Measurements from ENCODE around the gene EFCAB8. TPM values are rescaled to one million over a fixed set of nuclear protein-coding genes. Genes with fewer than 3 reads are reported as not detected.

EFCAB8 gene
- total RNA-seq, 1 experiment from 2014 or later: not detected

GRCh38 chr20:32837157-32837556 lies 21.6 kb upstream of the EFCAB8 start:
- Histone ChIP-seq H3K9me3 (ENCODE audit: insufficient read depth, low read depth) (no peaks in the 10 kb centered on the region), H3F3A (ENCODE audit: insufficient read depth, low read depth) (no peaks in the 10 kb centered on the region), H3K4me1 (replicated peaks; ENCODE audit: insufficient read depth) (no peaks in the 10 kb centered on the region), H3K36me3 (ENCODE audit: low read depth) (peaks cover 23% of the 10 kb centered on the region), H3K4me3 (no peak overlapping the region), H3K9me2 (ENCODE audit: insufficient read depth) (no peaks in the 10 kb centered on the region), H3K4me2 (no peak overlapping the region), H2AFZ (no peak overlapping the region), H3K27ac (no peak overlapping the region), H3K79me2 (ENCODE audit: low read depth) (peaks cover 9% of the 10 kb centered on the region; the same call in 1 of the 2 replicates), H4K20me1 (ENCODE audit: insufficient read depth) (peaks cover 42% of the 10 kb centered on the region), H3K27me3 (ENCODE audit: insufficient read depth, low read depth) (no peaks in the 10 kb centered on the region)
- POLR2A ChIA-PET (ENCODE audit: unreplicated experiment): no interaction called here
- no peak for TF ChIP-seq EZH2 (IDR thresholded peaks at IDR 0.05; ENCODE audit: low read depth)
- TF ChIP-seq CTCF (conservative IDR thresholded peaks at IDR 0.05): no peak
- BruUV-seq (replicated peaks): no TSS peak
- no peak for DNase-seq
- intact Hi-C loops (cut with micrococcal nuclease; ENCODE audit: unreplicated experiment): no loop called here
- CTCF ChIA-PET: no interaction called here

DNA sequence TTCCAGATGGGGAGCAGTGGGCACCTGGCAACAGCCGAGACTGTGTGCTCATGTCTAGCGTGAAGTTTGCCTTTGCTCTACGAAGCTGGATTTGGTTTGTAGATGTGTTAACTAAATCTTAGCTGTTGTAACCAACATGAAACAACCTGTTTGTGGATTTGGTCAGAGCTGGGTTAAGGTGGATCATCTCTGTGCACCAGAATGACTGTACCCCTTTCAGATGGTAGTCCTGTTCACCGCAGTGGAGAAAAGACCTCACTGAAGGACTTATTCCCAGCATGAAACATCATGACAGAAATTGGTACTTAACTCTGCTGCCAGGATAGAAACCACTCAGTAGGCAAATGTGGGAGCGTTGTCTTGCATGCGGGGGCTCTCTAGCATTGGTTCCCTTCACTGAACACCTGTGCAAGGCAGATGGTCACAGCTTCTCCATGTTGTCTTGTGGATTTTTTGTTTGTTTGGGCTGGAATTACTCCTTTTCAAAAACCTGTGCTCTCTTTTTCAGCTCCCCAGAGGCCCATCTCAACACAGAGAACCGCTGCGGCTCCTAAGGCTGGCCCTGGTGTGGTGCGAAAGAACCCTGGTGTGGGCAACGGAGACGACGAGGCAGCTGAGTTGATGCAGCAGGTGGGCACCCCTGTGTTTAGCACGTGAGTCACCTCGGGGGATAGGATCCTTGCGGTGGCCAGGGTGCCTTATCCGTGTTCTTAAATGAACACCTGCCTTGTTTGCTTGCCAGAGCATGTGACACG lies 19.3 kb upstream of the EFCAB8 start:
- H3K4me3 ChIP-seq: no peak overlapping the region
- intact Hi-C loops (cut with micrococcal nuclease; ENCODE audit: unreplicated experiment): no loop called here
- peaks cover 27% of the 10 kb centered on the region for H3K36me3 ChIP-seq (ENCODE audit: low read depth)
- H2AFZ ChIP-seq: no peak overlapping the region
- POLR2A ChIA-PET (ENCODE audit: unreplicated experiment): no interaction called here
- no peak for DNase-seq
- H3K79me2 ChIP-seq (ENCODE audit: low read depth): peaks cover 8% of the 10 kb centered on the region; the same call in 1 of the 2 replicates
- peaks cover 52% of the 10 kb centered on the region for H4K20me1 ChIP-seq (ENCODE audit: insufficient read depth)
- CTCF ChIA-PET: no interaction called here
- H3F3A ChIP-seq (ENCODE audit: insufficient read depth, low read depth): no peaks in the 10 kb centered on the region
- H3K9me3 ChIP-seq (ENCODE audit: insufficient read depth, low read depth): no peaks in the 10 kb centered on the region
- no peaks in the 10 kb centered on the region for H3K4me1 ChIP-seq (replicated peaks; ENCODE audit: insufficient read depth)
- BruUV-seq (replicated peaks): no TSS peak
- no peaks in the 10 kb centered on the region for H3K27me3 ChIP-seq (ENCODE audit: insufficient read depth, low read depth)
- H3K4me2 ChIP-seq: no peak overlapping the region
- TF ChIP-seq EZH2 (IDR thresholded peaks at IDR 0.05; ENCODE audit: low read depth): no peak
- TF ChIP-seq CTCF (conservative IDR thresholded peaks at IDR 0.05): no peak
- no peak overlapping the region for H3K27ac ChIP-seq
- no peaks in the 10 kb centered on the region for H3K9me2 ChIP-seq (ENCODE audit: insufficient read depth)

DNA sequence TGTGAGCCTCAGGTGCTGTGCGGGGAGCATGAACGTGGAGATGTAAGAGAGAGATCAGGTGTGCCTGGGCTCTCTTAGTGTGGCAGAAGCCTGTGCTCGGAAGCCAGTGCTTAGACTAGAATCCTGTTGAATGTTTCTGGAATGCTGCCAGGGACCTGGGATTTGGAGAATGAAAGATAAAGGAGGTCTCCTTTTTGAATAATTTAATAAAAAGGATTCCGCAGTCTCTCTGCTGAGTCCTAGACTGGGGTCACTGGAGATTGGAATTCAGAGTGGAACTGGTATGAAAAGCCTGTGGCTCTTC lies 18.8 kb upstream of the EFCAB8 start:
- CTCF ChIA-PET: no interaction called here
- POLR2A ChIA-PET (ENCODE audit: unreplicated experiment): no interaction called here
- Histone ChIP-seq H3K79me2 (ENCODE audit: low read depth) (peaks cover 5% of the 10 kb centered on the region), H3K9me3 (ENCODE audit: insufficient read depth, low read depth) (no peaks in the 10 kb centered on the region), H3K4me1 (replicated peaks; ENCODE audit: insufficient read depth) (no peaks in the 10 kb centered on the region), H3K27me3 (ENCODE audit: insufficient read depth, low read depth) (no peaks in the 10 kb centered on the region), H3K36me3 (ENCODE audit: low read depth) (peaks cover 27% of the 10 kb centered on the region), H3K4me2 (no peak overlapping the region), H3F3A (ENCODE audit: insufficient read depth, low read depth) (no peaks in the 10 kb centered on the region), H3K9me2 (ENCODE audit: insufficient read depth) (no peaks in the 10 kb centered on the region), H3K4me3 (no peak overlapping the region), H3K27ac (no peak overlapping the region), H2AFZ (no peak overlapping the region), H4K20me1 (ENCODE audit: insufficient read depth) (peaks cover 57% of the 10 kb centered on the region)
- intact Hi-C loops (cut with micrococcal nuclease; ENCODE audit: unreplicated experiment): no loop called here
- BruUV-seq (replicated peaks): no TSS peak
- DNase-seq: no peak
- TF ChIP-seq CTCF (conservative IDR thresholded peaks at IDR 0.05) (no peak), EZH2 (IDR thresholded peaks at IDR 0.05; ENCODE audit: low read depth) (no peak)
